Measurements from ENCODE around the gene COQ8A. TPM values are rescaled to one million over a fixed set of nuclear protein-coding genes. Genes with fewer than 3 reads are reported as not detected.

COQ8A gene
- total and polyA plus RNA-seq, 10 of the 15 experiments (the other 5 are each of a cell fraction or from before 2014, with no cell fraction given), result 0.72 to 24.8 (median 12.1) TPM

GRCh38 chr1:226939438-226940028 lies 561 bp upstream of the COQ8A start (continued):
- TF ChIP-seq BCL3 (IDR thresholded peaks at IDR 0.05; ENCODE audit: borderline replicate concordance, insufficient read depth, low read depth, low read length, poor library complexity, severe bottlenecking), result no peak
- no peak for TF ChIP-seq CHD2 (IDR thresholded peaks at IDR 0.05; ENCODE audit: borderline replicate concordance, low read depth, low read length)
- peak; percentile 81 for TF ChIP-seq POLR2AphosphoS2 (IDR thresholded peaks at IDR 0.05; ENCODE audit: low read depth, low read length)
- TF ChIP-seq HSF1 (IDR thresholded peaks at IDR 0.05; ENCODE audit: low read depth, low read length), result no peak
- TF ChIP-seq ZNF274 (IDR thresholded peaks at IDR 0.05; ENCODE audit: insufficient read depth, insufficient read length), result no peak
- TF ChIP-seq GATAD2B (conservative IDR thresholded peaks at IDR 0.05; ENCODE audit: low read depth), result peak; percentile 84; the same call in 1 of the 2 replicates
- TF ChIP-seq MTA3 (IDR thresholded peaks at IDR 0.05; ENCODE audit: borderline replicate concordance, low read length), result no peak
- TF ChIP-seq ZNF384 (IDR thresholded peaks at IDR 0.05; ENCODE audit: borderline replicate concordance, low read depth, low read length), result no peak
- TF ChIP-seq USF2 (IDR thresholded peaks at IDR 0.05; ENCODE audit: borderline replicate concordance, low read depth, low read length), result no peak
- TF ChIP-seq CHD4 (IDR thresholded peaks at IDR 0.05), result no peak
- TF ChIP-seq IKZF1 (conservative IDR thresholded peaks at IDR 0.05), result peak; percentile 76
- TF ChIP-seq SIN3A (IDR thresholded peaks at IDR 0.05; ENCODE audit: low read depth, low read length), result peak; percentile 2; the same call in 1 of the 2 replicates
- no peak for TF ChIP-seq ASH2L (IDR thresholded peaks at IDR 0.05; ENCODE audit: borderline replicate concordance, low read depth)
- TF ChIP-seq CREM (IDR thresholded peaks at IDR 0.05; ENCODE audit: low read depth), result no peak
- peak; percentile 15; the same call in 1 of the 2 replicates for TF ChIP-seq NR2F1 (conservative IDR thresholded peaks at IDR 0.05)
- no peak for TF ChIP-seq CEBPZ (IDR thresholded peaks at IDR 0.05; ENCODE audit: low read depth, low read length)
- TF ChIP-seq ZBTB40 (IDR thresholded peaks at IDR 0.05; ENCODE audit: borderline replicate concordance), result peak; percentile 76
- 0 out of 3 replicates have a peak, but pooled peaks of 1 of the 2 experiments have one; percentile 7 for TF ChIP-seq EGR1 (IDR thresholded peaks at IDR 0.05; ENCODE audit: borderline replicate concordance in 1 of 2, low read depth in 2 of 2, low read length in 2 of 2)

All from GM12878 (cell line).